ENCODE results near the gene NXPE1.
"Not testable (repeated sequence)": the region's sequence is repeated elsewhere in the genome, so short reads cannot be mapped to it uniquely, and the experiment has no call there.

Gene NXPE1

GRCh38 chr11:114559425-114560310, at the start of gene NXPE1:
TSS of gene NXPE1 (minus strand) at chr11:114559881. CDS start at chr11:114551201, 8,680 bp downstream.
- FAIRE-seq (no peak), DNase-seq (ENCODE audit: extremely low spot score, insufficient read length, low read depth) (no peak)

DNA sequence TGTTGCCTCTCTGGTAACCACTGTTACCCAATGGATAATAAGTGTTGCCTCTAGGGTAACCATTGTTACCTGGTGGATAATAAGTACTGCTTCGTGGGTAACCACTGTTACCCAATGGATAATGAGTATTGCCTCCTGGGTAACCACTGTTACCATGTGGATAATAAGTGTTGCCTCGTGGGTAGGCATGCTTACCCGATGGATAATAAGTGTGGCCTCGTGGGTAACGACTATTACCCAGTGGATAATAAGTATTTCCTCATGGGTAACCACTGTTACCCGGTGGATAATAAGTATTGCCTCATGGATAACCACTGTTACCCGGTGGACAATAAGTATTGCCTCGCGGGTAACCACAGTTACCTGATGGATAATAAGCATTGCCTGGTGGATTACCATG, 49.7 kb upstream of the NXPE1 start:
- FAIRE-seq, result peak; percentile 80
- no peak for DNase-seq (ENCODE audit: extremely low spot score, insufficient read length, low read depth)

GRCh38 chr11:114608605-114609004, 48.9 kb upstream of the NXPE1 start:
- DNase-seq (ENCODE audit: extremely low spot score, insufficient read length, low read depth); FAIRE-seq: not testable (repeated sequence)

- peak; percentile 92 for FAIRE-seq
- DNase-seq (ENCODE audit: extremely low spot score, insufficient read length, low read depth), result no peak
These were observed 48.2 kb upstream of the NXPE1 start for GRCh38 chr11:114607753-114608459.

GRCh38 chr11:114606802-114607075, 47.1 kb upstream of the NXPE1 start:
- not testable (repeated sequence) for FAIRE-seq; DNase-seq (ENCODE audit: extremely low spot score, insufficient read length, low read depth)

DNA sequence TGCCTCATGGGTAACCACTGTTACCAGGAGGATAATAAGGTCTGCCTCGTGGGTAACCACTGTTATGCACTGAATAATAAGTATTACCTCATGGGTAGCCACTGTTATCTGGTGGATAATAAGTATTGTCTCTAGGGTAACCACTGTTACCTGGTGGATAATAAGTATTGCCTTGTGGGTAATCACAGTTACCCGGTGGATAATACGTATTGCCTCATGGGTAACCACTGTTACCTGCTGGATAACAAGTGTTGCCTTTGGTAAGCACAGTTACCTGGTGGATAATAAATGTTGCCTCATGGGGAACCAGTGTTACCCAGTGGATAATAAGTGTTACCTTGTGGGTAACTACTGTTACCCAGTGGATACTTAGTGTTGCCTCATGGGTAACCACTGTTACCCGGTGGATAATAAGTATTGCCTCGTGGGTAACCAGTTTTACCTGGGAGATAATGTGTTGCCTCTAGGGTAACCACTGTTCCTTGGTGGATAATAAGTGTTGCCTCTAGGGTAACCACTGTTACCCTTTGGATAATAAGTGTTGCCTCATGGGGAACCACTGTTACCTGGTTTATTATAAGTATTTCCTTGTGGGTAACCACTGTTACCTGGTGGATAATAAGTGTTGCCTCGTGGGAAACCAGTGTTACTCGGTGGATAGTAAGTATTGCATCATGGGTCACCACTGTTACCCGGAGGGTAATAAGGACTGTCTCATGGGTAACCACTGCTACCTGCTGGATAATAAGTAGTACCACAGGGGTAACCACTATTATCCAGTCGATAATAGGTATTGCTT, 46.5 kb upstream of the NXPE1 start:
- peak; percentile 76 for FAIRE-seq
- no peak for DNase-seq (ENCODE audit: extremely low spot score, insufficient read length, low read depth)

GRCh38 chr11:114605370-114605769, 45.7 kb upstream of the NXPE1 start:
- DNase-seq (ENCODE audit: extremely low spot score, insufficient read length, low read depth), result no peak
- peak; percentile 61 for FAIRE-seq

DNA sequence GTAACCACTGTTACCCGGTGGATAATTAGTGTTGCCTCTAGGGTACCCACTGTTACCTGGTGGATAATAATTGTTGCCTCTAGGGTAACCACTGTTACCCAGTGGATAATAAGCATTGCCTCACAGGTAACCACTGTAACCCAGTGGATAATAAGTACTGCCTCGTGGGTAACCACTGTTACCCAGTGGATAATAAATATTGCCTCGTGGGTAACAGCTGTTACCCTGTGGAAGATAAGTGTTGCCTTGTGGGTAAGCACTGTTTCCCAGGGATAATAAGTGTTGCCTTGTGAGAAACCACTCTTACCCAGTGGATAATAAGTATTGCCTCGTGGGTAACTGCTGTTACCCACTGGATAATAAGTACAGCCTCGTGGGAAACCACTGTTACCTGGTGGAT, 45.2 kb upstream of the NXPE1 start:
- FAIRE-seq (no peak), DNase-seq (ENCODE audit: extremely low spot score, insufficient read length, low read depth) (no peak)

- FAIRE-seq, result peak; percentile 92
- DNase-seq (ENCODE audit: extremely low spot score, insufficient read length, low read depth), result no peak
These were observed 44.6 kb upstream of the NXPE1 start for GRCh38 chr11:114604179-114604813.

GRCh38 chr11:114603151-114603550, 43.5 kb upstream of the NXPE1 start:
- FAIRE-seq; DNase-seq (ENCODE audit: extremely low spot score, insufficient read length, low read depth): not testable (repeated sequence)

GRCh38 chr11:114598461-114598860, 38.8 kb upstream of the NXPE1 start:
- no peak for FAIRE-seq
- no peak for DNase-seq (ENCODE audit: extremely low spot score, insufficient read length, low read depth)

DNA sequence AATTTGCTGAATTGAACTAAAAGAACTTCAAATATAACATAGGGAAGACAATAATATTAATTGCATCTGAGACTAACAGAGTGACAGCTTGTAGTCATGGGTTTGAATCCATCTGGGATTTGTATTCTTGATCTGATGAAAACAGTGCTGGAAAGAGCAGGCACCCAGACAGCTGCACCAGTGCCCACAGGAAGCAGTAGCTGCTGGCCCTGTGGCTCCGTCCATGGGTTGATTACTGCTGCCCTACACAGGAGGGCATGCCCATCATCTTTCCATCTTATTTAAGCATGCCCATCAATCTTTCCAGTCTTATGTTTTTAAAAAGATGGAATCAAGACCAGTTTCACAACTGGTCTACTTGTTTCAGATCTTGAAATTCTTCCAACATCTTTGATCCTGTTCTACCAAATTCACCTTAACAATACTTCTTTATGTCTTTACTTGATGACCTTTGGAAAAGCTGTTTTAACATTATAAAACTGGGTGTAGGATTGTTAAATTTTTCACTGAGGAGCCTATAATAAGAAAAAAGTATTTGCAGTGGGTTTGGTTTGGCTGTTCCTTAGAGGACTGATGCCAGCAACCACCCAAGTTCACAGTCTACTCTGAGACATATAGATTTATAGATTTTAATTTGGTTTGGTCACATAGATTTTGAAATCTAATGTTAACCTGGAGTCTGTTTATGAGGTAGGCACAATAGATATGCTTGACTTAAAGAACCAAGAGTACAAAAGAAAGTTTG, 36.7 kb upstream of the NXPE1 start:
- DNase-seq (ENCODE audit: extremely low spot score, insufficient read length, low read depth), result no peak
- no peak for FAIRE-seq

DNA sequence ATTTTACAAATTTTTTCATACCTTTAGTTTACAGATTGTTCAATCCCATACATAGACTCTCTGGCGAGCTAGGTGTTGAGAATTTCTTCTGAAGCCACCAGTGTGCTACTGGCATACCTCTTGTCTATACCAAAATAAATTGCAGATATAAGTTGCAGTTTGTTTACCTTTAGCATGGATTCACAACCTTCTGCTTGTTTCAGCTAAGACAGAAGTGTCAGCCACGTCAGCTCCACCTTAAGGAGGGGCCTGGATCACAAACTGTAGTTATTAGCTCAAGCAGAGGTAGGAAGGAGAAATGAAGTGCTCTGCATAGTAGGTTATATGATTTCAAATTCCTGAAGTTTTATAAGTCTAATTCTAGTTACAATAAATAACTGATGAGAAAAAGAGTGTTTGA, 35.9 kb upstream of the NXPE1 start, which contains the start of gene NXPE4:
TSS of gene NXPE4 (minus strand) at position 216 of the 400 bp plus-strand sequence. CDS start 1,027 bp downstream, outside the sequence.
- no peak for DNase-seq (ENCODE audit: extremely low spot score, insufficient read length, low read depth)
- FAIRE-seq, result no peak

GRCh38 chr11:114594703-114595102, 35.0 kb upstream of the NXPE1 start:
- DNase-seq (ENCODE audit: extremely low spot score, insufficient read length, low read depth), result no peak
- no peak for FAIRE-seq

- no peak for FAIRE-seq
- no peak for DNase-seq (ENCODE audit: extremely low spot score, insufficient read length, low read depth)
These were observed 27.8 kb upstream of the NXPE1 start for GRCh38 chr11:114587398-114587953.

- no peak for DNase-seq (ENCODE audit: extremely low spot score, insufficient read length, low read depth)
These were observed 27.1 kb upstream of the NXPE1 start for GRCh38 chr11:114586797-114587196.

DNA sequence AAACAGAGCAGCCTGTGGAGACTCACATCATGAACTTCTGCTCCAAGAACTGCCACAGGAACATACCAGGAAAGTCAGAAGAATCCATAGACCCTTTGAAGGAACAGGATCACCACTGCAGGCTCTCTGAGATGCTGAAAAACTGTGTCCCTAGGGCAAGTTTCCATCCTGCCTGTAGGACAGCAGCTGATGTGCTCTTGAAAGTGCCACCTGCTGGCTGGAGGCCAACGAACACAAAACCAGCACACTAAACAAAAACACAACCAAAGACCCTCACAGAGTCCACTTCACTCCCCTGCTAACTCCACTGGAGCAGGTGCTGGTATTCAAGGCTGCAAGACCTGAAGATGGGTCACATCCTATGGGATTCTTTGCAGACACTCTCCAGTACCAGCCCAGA, 12.0 kb upstream of the NXPE1 start:
- FAIRE-seq (no peak), DNase-seq (ENCODE audit: extremely low spot score, insufficient read length, low read depth) (no peak)

More at GRCh38 chr11:114586797-114587196, 27.1 kb upstream of the NXPE1 start:
- FAIRE-seq, result no peak

- no peak for DNase-seq (ENCODE audit: extremely low spot score, insufficient read length, low read depth)
- no peak for FAIRE-seq
These were observed 10.1 kb upstream of the NXPE1 start for GRCh38 chr11:114569801-114570200.

GRCh38 chr11:114566276-114566675, 6.6 kb upstream of the NXPE1 start:
- DNase-seq (ENCODE audit: extremely low spot score, insufficient read length, low read depth) (no peak), FAIRE-seq (no peak)

Data from GM18507 (cell line).